GM12878 (cell line): ENCODE results near the gene ENTREP1. TPM values are rescaled to one million over a fixed set of nuclear protein-coding genes. Genes with fewer than 3 reads are reported as not detected.

ENCODE experiments used
- ATAC-seq: fragments of 200-7000 bp; cut with Tn5 transposase; 3 replicates; pipeline ENCODE4 v1.9.1; 2020; ENCODE audit warnings: mild to moderate bottlenecking, moderate library complexity
- BruUV-seq: library from RNA; stranded (reverse); fragments of 400-500 nt; replicated peaks from 2 replicates; lab custom pipeline; 2021; lab: Mats Ljungman, UMichigan
- CTCF ChIA-PET: fragments of 300-600 bp; sonication (Branson Sonifier 250); formaldehyde crosslinking; extraction: SDS; loops from one replicate; lab custom pipeline; 2021; ENCODE audit warnings: inconsistent platforms; lab: Yijun Ruan, JAX
- POLR2A ChIA-PET: fragments of 350-600 bp; formaldehyde crosslinking; extraction: SDS; loops from one replicate; lab custom pipeline; 2021; ENCODE audit warnings: inconsistent platforms; lab: Charles Lee
- RAD21 ChIA-PET: fragments of 300-600 bp; sonication (Branson Sonifier 250); formaldehyde crosslinking; loops from one replicate; lab custom pipeline; 2023; ENCODE audit warnings: antibody characterized with exemption; ENCODE audit not compliant: unreplicated experiment; lab: Charles Lee
- SMC1A ChIA-PET: fragments of 300-600 bp; sonication (Branson Sonifier 250); formaldehyde crosslinking; loops from one replicate; lab custom pipeline; 2023; ENCODE audit not compliant: unreplicated experiment, uncharacterized antibody; lab: Charles Lee
- DNase-seq: peaks from one replicate; pipeline ENCODE4 v3.0.0-alpha.2; 2011; ENCODE audit warnings: low read depth, low spot score
- FAIRE-seq: peaks from 3 replicates; lab custom pipeline; 2011; peaks lifted over from hg19 to GRCh38; lab: Jason Lieb, UNC
- H2AFZ ChIP-seq: 2 replicates; pipeline ENCODE4 v1.6.0; 2011; ENCODE audit warnings: low read depth, low read length, control low read depth; ENCODE audit not compliant: control insufficient read depth
- H3K27ac ChIP-seq: 2 replicates; pipeline ENCODE4 v1.5.1; 2011; ENCODE audit warnings: control low read depth; ENCODE audit not compliant: control insufficient read depth, insufficient read depth
- H3K27me3 ChIP-seq, 2 experiments: replicated peaks in 1 of 2; 2 replicates each; pipeline versions ENCODE4 v1.6.0 to v1.6.1; 2011; ENCODE audit warnings: low read length in 1 of 2; ENCODE audit not compliant: control insufficient read depth in 2 of 2, insufficient read depth in 2 of 2
- H3K36me3 ChIP-seq, 2 experiments: 2 replicates each; pipeline ENCODE4 v1.5.1; 2011; ENCODE audit warnings: low read length in 1 of 2; ENCODE audit not compliant: control insufficient read depth in 2 of 2, insufficient read depth in 2 of 2
- H3K4me1 ChIP-seq: 2 replicates; pipeline ENCODE4 v1.6.1; 2011; ENCODE audit warnings: mild to moderate bottlenecking, low read length, moderate library complexity, mixed read lengths; ENCODE audit not compliant: control insufficient read depth, insufficient read depth
- H3K4me2 ChIP-seq: 2 replicates; pipeline ENCODE4 v1.6.0; 2011; ENCODE audit warnings: control low read depth; ENCODE audit not compliant: control insufficient read depth, insufficient read depth
- H3K4me3 ChIP-seq: fragments of 200-600 bp; sonication (generic); 2 replicates; pipeline ENCODE4 v1.5.1; 2016
- H3K79me2 ChIP-seq: 2 replicates; pipeline ENCODE4 v1.6.0; 2011; ENCODE audit warnings: low read length; ENCODE audit not compliant: control insufficient read depth, insufficient read depth
- H3K9ac ChIP-seq: 2 replicates; pipeline ENCODE4 v1.8.0; 2011; ENCODE audit warnings: low read length, control low read depth, mixed read lengths; ENCODE audit not compliant: control insufficient read depth, insufficient read depth
- H3K9me3 ChIP-seq: replicated peaks from 3 replicates; pipeline ENCODE4 v1.5.1; 2011; ENCODE audit warnings: mild to moderate bottlenecking, low read length; ENCODE audit not compliant: control insufficient read depth, insufficient read depth
- H4K20me1 ChIP-seq: 2 replicates; pipeline ENCODE4 v1.6.0; 2011; ENCODE audit not compliant: control insufficient read depth, insufficient read depth
- CBX5 ChIP-seq: sonication (generic); IDR thresholded peaks from 2 replicates; pipeline ENCODE4 v1.6.1; 2016; ENCODE audit warnings: low read depth, moderate library complexity, mild to moderate bottlenecking, inconsistent platforms
- CEBPB ChIP-seq, 2 experiments: fragments of 150-350 bp in 1 of 2; IDR thresholded peaks; 2 replicates each; pipeline ENCODE4 v1.6.1; 2012 to 2014; ENCODE audit warnings: low read depth in 2 of 2, low read length in 2 of 2, borderline replicate concordance in 1 of 2, inconsistent platforms in 1 of 2
- CHD4 ChIP-seq: fragments of 200-600 bp; sonication (generic); IDR thresholded peaks from 2 replicates; pipeline ENCODE4 v1.6.1; 2016; ENCODE audit warnings: mild to moderate bottlenecking
- NRF1 ChIP-seq: conservative IDR thresholded peaks from 2 replicates; pipeline ENCODE4 v1.6.1; 2011; ENCODE audit warnings: mild to moderate bottlenecking, low read depth, low read length, improper control_type of control experiment
- WRNIP1 ChIP-seq: IDR thresholded peaks from 2 replicates; pipeline ENCODE4 v1.6.1; 2011; ENCODE audit warnings: low read depth, low read length, improper control_type of control experiment, borderline replicate concordance
- ZBED1 ChIP-seq: IDR thresholded peaks from 2 replicates; pipeline ENCODE4 v1.6.1; 2016; ENCODE audit warnings: borderline replicate concordance
- ZSCAN29 ChIP-seq: fragments of 450-650 bp; IDR thresholded peaks from 2 replicates; pipeline ENCODE4 v1.6.1; 2017; ENCODE audit warnings: mild to moderate bottlenecking, moderate library complexity
- WGBS: methylation state at CpG from one replicate; pipeline ENCODE4 v1.1.6; 2016; ENCODE audit warnings: low lambda C conversion rate; ENCODE audit not compliant: insufficient replicate concordance, insufficient coverage; ENCODE audit errors: missing lambda C conversion rate; 5-methylcytosine and 5-hydroxymethylcytosine counted together
- in situ Hi-C: fragments of 300-500 bp; cut with MboI; formaldehyde crosslinking; loops from 9 replicates; pipeline ENCODE4 v1.14.3; 2018; ENCODE audit warnings: mixed read lengths
- intact Hi-C: fragments of 100-400 bp; cut with micrococcal nuclease; formaldehyde crosslinking; loops from one replicate; pipeline ENCODE4 v1.14.2; 2022; ENCODE audit not compliant: unreplicated experiment
- polyA plus RNA-seq, 11 experiments: library from polyadenylated mRNA; depleted of rRNA in 4 of 11; unstranded in 6 of 11; stranded (reverse) in 5 of 11; fragments of >200 nt; fragmentation: Nextera tagmentation in 4 of 11; fragmentation: Illumina TruSeq in 1 of 11; extraction: Ambion mirVana in 4 of 11; extraction: Trizol in 1 of 11; gene quantifications; 1 replicate in 1 of 11; 2 replicates in 10 of 11; pipeline versions ENCODE4 v1.2.1 to v1.2.3, GENCODE V29; 2011 to 2016; ENCODE audit warnings: inconsistent platforms in 2 of 11, missing spikeins in 2 of 11, low read depth in 1 of 11
- total RNA-seq, 4 experiments: library from RNA; depleted of rRNA in 3 of 4; stranded (reverse); fragments of >200 nt in 3 of 4; fragmentation: Illumina TruSeq in 1 of 4; extraction: Trizol in 1 of 4; gene quantifications; 2 replicates each; pipeline versions ENCODE4 v1.2.1 to v1.2.3, GENCODE V29; 2013 to 2021
- TF ChIP-seq, protein P1 (sequence below): fragments of 450-650 bp; IDR thresholded peaks from 2 replicates; pipeline ENCODE4 v1.6.1; 2017; ENCODE audit warnings: mild to moderate bottlenecking, moderate library complexity
- TF ChIP-seq, protein P2 (sequence below): fragments of 450-650 bp; IDR thresholded peaks from 2 replicates; pipeline ENCODE4 v1.6.1; 2016; ENCODE audit warnings: mild to moderate bottlenecking
- TF ChIP-seq, protein P3 (sequence below): IDR thresholded peaks from 2 replicates; pipeline ENCODE4 v1.6.1; 2012; ENCODE audit warnings: low read depth, low read length, improper control_type of control experiment
- TF ChIP-seq, protein P4 (sequence below): fragments of 450-650 bp; formaldehyde crosslinking; IDR thresholded peaks from 2 replicates; pipeline ENCODE4 v1.4.0; 2022; ENCODE audit warnings: mild to moderate bottlenecking, moderate library complexity

The ENTREP1 gene
- total and polyA plus RNA-seq, 10 of the 15 experiments (the other 5 are each of a cell fraction or from before 2014, with no cell fraction given): not detected

DNA sequence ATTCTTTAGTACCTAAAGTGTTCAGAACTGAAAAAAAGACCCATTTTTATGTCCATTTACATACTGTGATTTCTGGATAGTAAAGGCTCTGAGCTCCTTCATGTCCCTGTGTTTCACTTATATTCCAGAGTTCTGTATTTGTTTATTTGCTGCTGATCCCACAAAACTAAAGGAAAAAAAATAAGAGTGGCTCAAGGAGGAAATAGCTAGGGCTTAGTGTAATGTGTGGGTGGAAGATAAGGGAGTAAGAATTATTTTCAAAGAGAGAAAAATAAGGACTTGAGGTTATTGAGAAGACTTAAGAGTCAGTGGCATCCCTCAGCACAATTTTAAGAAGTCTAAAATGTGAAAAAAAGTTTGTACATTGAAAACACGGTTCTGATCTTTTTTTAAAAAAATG lies 46.0 kb downstream of the ENTREP1 start:
- no peaks in the 10 kb centered on the region for H3K27me3 ChIP-seq
- no peak for TF ChIP-seq CBX5
- TF ChIP-seq CHD4: no peak
- TF ChIP-seq, protein P1, sequence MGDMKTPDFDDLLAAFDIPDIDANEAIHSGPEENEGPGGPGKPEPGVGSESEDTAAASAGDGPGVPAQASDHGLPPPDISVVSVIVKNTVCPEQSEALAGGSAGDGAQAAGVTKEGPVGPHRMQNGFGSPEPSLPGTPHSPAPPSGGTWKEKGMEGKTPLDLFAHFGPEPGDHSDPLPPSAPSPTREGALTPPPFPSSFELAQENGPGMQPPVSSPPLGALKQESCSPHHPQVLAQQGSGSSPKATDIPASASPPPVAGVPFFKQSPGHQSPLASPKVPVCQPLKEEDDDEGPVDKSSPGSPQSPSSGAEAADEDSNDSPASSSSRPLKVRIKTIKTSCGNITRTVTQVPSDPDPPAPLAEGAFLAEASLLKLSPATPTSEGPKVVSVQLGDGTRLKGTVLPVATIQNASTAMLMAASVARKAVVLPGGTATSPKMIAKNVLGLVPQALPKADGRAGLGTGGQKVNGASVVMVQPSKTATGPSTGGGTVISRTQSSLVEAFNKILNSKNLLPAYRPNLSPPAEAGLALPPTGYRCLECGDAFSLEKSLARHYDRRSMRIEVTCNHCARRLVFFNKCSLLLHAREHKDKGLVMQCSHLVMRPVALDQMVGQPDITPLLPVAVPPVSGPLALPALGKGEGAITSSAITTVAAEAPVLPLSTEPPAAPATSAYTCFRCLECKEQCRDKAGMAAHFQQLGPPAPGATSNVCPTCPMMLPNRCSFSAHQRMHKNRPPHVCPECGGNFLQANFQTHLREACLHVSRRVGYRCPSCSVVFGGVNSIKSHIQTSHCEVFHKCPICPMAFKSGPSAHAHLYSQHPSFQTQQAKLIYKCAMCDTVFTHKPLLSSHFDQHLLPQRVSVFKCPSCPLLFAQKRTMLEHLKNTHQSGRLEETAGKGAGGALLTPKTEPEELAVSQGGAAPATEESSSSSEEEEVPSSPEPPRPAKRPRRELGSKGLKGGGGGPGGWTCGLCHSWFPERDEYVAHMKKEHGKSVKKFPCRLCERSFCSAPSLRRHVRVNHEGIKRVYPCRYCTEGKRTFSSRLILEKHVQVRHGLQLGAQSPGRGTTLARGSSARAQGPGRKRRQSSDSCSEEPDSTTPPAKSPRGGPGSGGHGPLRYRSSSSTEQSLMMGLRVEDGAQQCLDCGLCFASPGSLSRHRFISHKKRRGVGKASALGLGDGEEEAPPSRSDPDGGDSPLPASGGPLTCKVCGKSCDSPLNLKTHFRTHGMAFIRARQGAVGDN: no peak
- TF ChIP-seq, protein P2, sequence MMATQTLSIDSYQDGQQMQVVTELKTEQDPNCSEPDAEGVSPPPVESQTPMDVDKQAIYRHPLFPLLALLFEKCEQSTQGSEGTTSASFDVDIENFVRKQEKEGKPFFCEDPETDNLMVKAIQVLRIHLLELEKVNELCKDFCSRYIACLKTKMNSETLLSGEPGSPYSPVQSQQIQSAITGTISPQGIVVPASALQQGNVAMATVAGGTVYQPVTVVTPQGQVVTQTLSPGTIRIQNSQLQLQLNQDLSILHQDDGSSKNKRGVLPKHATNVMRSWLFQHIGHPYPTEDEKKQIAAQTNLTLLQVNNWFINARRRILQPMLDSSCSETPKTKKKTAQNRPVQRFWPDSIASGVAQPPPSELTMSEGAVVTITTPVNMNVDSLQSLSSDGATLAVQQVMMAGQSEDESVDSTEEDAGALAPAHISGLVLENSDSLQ: no peak
- TF ChIP-seq ZBED1: no peak
- TF ChIP-seq, protein P3, sequence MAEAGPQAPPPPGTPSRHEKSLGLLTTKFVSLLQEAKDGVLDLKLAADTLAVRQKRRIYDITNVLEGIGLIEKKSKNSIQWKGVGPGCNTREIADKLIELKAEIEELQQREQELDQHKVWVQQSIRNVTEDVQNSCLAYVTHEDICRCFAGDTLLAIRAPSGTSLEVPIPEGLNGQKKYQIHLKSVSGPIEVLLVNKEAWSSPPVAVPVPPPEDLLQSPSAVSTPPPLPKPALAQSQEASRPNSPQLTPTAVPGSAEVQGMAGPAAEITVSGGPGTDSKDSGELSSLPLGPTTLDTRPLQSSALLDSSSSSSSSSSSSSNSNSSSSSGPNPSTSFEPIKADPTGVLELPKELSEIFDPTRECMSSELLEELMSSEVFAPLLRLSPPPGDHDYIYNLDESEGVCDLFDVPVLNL: no peak
- TF ChIP-seq, protein P4, sequence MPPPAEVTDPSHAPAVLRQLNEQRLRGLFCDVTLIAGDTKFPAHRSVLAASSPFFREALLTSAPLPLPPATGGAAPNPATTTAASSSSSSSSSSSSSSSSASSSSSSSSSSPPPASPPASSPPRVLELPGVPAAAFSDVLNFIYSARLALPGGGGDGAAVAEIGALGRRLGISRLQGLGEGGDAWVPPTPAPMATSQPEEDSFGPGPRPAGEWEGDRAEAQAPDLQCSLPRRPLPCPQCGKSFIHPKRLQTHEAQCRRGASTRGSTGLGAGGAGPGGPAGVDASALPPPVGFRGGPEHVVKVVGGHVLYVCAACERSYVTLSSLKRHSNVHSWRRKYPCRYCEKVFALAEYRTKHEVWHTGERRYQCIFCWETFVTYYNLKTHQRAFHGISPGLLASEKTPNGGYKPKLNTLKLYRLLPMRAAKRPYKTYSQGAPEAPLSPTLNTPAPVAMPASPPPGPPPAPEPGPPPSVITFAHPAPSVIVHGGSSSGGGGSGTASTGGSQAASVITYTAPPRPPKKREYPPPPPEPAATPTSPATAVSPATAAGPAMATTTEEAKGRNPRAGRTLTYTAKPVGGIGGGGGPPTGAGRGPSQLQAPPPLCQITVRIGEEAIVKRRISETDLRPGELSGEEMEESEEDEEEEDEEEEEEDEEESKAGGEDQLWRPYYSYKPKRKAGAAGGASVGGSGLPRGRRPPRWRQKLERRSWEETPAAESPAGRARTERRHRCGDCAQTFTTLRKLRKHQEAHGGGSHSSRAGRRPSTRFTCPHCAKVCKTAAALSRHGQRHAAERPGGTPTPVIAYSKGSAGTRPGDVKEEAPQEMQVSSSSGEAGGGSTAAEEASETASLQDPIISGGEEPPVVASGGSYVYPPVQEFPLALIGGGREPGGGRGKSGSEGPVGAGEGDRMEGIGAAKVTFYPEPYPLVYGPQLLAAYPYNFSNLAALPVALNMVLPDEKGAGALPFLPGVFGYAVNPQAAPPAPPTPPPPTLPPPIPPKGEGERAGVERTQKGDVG (CRISPR knock-in tag): no peak
- no peak for TF ChIP-seq CEBPB (IDR thresholded peaks at IDR 0.05; ENCODE audit: borderline replicate concordance in 1 of 2, low read depth in 2 of 2, low read length in 2 of 2)
- TF ChIP-seq NRF1: no peak
- TF ChIP-seq ZSCAN29: no peak
- no peak for TF ChIP-seq WRNIP1
- TF ChIP-seq, all 136 proteins: peak for 0
- 0% methylated on average over 1 of the region's 1 CpG for WGBS
- H3K27ac ChIP-seq: no peak overlapping the region
- DNase-seq (no peak), FAIRE-seq (no peak), ATAC-seq (no peak)
- CTCF ChIA-PET: no interaction called here
- no peak overlapping the region for H3K9ac ChIP-seq
- no peaks in the 10 kb centered on the region for H4K20me1 ChIP-seq
- intact Hi-C loops (loop anchor here (5.0 kb wide), 1 partner anchor 51 kb away; no protein-coding TSS in a partner anchor), in situ Hi-C loops (no loop called here)
- POLR2A ChIA-PET: no interaction called here
- no peak overlapping the region for H3K4me2 ChIP-seq
- H3K4me1 ChIP-seq: no peaks in the 10 kb centered on the region
- no TSS peak for BruUV-seq
- RAD21 ChIA-PET: no interaction called here
- H3K4me3 ChIP-seq: no peak overlapping the region
- no peaks in the 10 kb centered on the region for H3K36me3 ChIP-seq
- H2AFZ ChIP-seq: no peak overlapping the region
- H3K79me2 ChIP-seq: no peaks in the 10 kb centered on the region
- no peaks in the 10 kb centered on the region for H3K9me3 ChIP-seq
- SMC1A ChIA-PET: interaction anchor here (1.0 kb wide), 1 partner anchor 316 kb away, joined by 3 read pairs; no protein-coding TSS in a partner anchor
